ENCODE measurements around the gene FZD10.

- TF ChIP-seq POLR2AphosphoS5 (IDR thresholded peaks at IDR 0.05; ENCODE audit: low read depth, low read length) (no peak), REST (IDR thresholded peaks at IDR 0.05; ENCODE audit: insufficient read depth in 1 of 2, low read depth in 2 of 2, low read length in 2 of 2) (no peak)
Measured at GRCh38 chr12:130152386-130152785, 9.9 kb upstream of the FZD10 start.
